Measurements from ENCODE around the gene DAW1. TPM values are rescaled to one million over a fixed set of nuclear protein-coding genes. Genes with fewer than 3 reads are reported as not detected.

DAW1 gene
- polyA plus RNA-seq, 1 donor (not counting 4 experiments of a cell fraction or from before 2014, with no cell fraction given): 0.24 TPM

DNA sequence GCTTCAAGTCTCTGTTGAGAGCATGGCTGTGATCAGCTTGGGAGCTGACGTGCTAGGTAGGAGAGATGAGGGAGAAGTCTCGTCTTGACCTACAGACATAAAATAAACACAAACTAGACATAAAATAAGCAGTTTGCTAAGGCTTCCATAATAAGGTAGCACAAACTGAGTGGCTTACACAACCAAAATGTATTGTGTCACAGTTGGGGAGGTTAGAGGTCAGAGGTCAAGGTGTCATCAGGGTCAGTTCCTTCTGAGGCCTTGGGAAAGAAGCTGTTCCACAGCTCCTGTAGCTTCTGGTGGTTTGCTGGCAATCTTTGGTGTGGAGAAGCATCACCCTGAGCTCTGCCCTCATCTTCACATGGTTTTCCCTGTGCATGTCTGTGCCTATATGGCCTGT lies 20.2 kb downstream of the DAW1 start:
- H3K9me3 ChIP-seq (ENCODE audit: control insufficient read depth, low read depth, low read length): no peaks in the 10 kb centered on the region
- H3K4me1 ChIP-seq (ENCODE audit: control insufficient read depth, extremely low read depth, insufficient read depth, low read length): peaks cover 9% of the 10 kb centered on the region
- no peak for FAIRE-seq
- no peak overlapping the region for H2AFZ ChIP-seq (ENCODE audit: control insufficient read depth, low read length)
- DNase-seq (ENCODE audit: low read depth, low spot score): no peak
- H3K4me3 ChIP-seq (ENCODE audit: control insufficient read depth in 2 of 3, extremely low read depth in 1 of 3, insufficient read depth in 2 of 3, low read depth in 1 of 3, low read length in 3 of 3): no peak overlapping the region
- H3K27ac ChIP-seq (ENCODE audit: control insufficient read depth, insufficient read depth, low read length): no peak overlapping the region
- TF ChIP-seq CTCF (optimal IDR thresholded peaks at IDR 0.05 in 1 of 3, IDR thresholded peaks at IDR 0.05 in 1 of 3, conservative IDR thresholded peaks at IDR 0.05 in 1 of 3; ENCODE audit: extremely low read depth in 1 of 3, insufficient read depth in 2 of 3, low read length in 3 of 3): no peak
- TF ChIP-seq EZH2 (IDR thresholded peaks at IDR 0.05; ENCODE audit: low read length): no peak
- H3K9ac ChIP-seq (ENCODE audit: control insufficient read depth, extremely low read depth, insufficient read depth, low read length): no peak overlapping the region
- no peak overlapping the region for H3K4me2 ChIP-seq (ENCODE audit: control insufficient read depth, extremely low read depth, insufficient read depth, low read depth, low read length)
- H3K79me2 ChIP-seq (ENCODE audit: control insufficient read depth, insufficient read depth, low read length): no peaks in the 10 kb centered on the region
- no peaks in the 10 kb centered on the region for H3K36me3 ChIP-seq (ENCODE audit: control insufficient read depth in 2 of 2, extremely low read depth in 1 of 2, insufficient read depth in 2 of 2, low read length in 2 of 2)
- no peaks in the 10 kb centered on the region for H4K20me1 ChIP-seq (ENCODE audit: control insufficient read depth, extremely low read depth, insufficient read depth, low read length)
- dilution Hi-C loops (cut with MboI; ENCODE audit: extremely low pct_ligation_motif_present, low sequenced_read_pairs): no loop called here
- H3K9me1 ChIP-seq (ENCODE audit: control insufficient read depth, extremely low read depth, insufficient read depth, low read length): no peaks in the 10 kb centered on the region
- no peaks in the 10 kb centered on the region for H3K27me3 ChIP-seq (ENCODE audit: control insufficient read depth, extremely low read depth, insufficient read depth, low read length)

DNA sequence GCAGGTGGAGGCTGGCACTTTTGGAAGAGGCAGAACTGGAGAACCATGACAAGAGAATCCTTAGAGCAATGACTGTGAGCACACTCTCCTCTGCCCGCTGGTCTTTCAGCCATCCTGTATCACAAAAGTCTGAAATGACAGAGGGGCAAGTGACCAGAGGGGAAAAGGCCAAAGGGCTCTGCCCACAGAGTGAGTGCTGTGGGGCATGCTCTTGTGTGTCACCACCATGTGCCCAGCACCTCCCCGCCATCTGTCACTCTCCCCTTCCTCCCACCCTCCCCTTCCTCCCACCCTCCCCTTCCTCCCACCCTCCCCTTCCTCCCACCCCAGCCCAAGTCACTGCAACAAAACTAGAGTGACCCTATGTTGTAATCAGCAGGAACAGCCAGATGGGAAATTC lies 31.9 kb downstream of the DAW1 start:
- Histone ChIP-seq H3K4me2 (ENCODE audit: control insufficient read depth, extremely low read depth, insufficient read depth, low read depth, low read length) (no peak overlapping the region), H2AFZ (ENCODE audit: control insufficient read depth, low read length) (no peak overlapping the region), H3K36me3 (ENCODE audit: control insufficient read depth in 2 of 2, extremely low read depth in 1 of 2, insufficient read depth in 2 of 2, low read length in 2 of 2) (no peaks in the 10 kb centered on the region), H4K20me1 (ENCODE audit: control insufficient read depth, extremely low read depth, insufficient read depth, low read length) (no peaks in the 10 kb centered on the region), H3K4me1 (ENCODE audit: control insufficient read depth, extremely low read depth, insufficient read depth, low read length) (no peaks in the 10 kb centered on the region), H3K27ac (ENCODE audit: control insufficient read depth, insufficient read depth, low read length) (no peak overlapping the region), H3K79me2 (ENCODE audit: control insufficient read depth, insufficient read depth, low read length) (no peaks in the 10 kb centered on the region), H3K9me3 (ENCODE audit: control insufficient read depth, low read depth, low read length) (no peaks in the 10 kb centered on the region), H3K9ac (ENCODE audit: control insufficient read depth, extremely low read depth, insufficient read depth, low read length) (no peak overlapping the region), H3K27me3 (ENCODE audit: control insufficient read depth, extremely low read depth, insufficient read depth, low read length) (no peaks in the 10 kb centered on the region), H3K9me1 (ENCODE audit: control insufficient read depth, extremely low read depth, insufficient read depth, low read length) (no peaks in the 10 kb centered on the region), H3K4me3 (ENCODE audit: control insufficient read depth in 2 of 3, extremely low read depth in 1 of 3, insufficient read depth in 2 of 3, low read depth in 1 of 3, low read length in 3 of 3) (no peak overlapping the region)
- no peak for TF ChIP-seq EZH2 (IDR thresholded peaks at IDR 0.05; ENCODE audit: low read length)
- no peak for TF ChIP-seq CTCF (optimal IDR thresholded peaks at IDR 0.05 in 1 of 3, IDR thresholded peaks at IDR 0.05 in 1 of 3, conservative IDR thresholded peaks at IDR 0.05 in 1 of 3; ENCODE audit: extremely low read depth in 1 of 3, insufficient read depth in 2 of 3, low read length in 3 of 3)
- dilution Hi-C loops (cut with MboI; ENCODE audit: extremely low pct_ligation_motif_present, low sequenced_read_pairs): no loop called here
- FAIRE-seq (no peak), DNase-seq (ENCODE audit: low read depth, low spot score) (no peak)

Data from keratinocyte (primary cell).